HG03565 (cell line): ENCODE results near the gene SP9.

Experiments used
- ATAC-seq: cut with Tn5 transposase; IDR thresholded peaks from one replicate; pipeline ENCODE4 v1.9.1; 2021; ENCODE audit warnings: mild to moderate bottlenecking, moderate library complexity; ENCODE audit not compliant: unreplicated experiment

The SP9 gene

GRCh38 chr2:174334781-174335251, at the start of gene SP9:
Gene SP9, plus strand, starts transcription at chr2:174334954. Its CDS starts 139 bp downstream, at chr2:174335093.
- ATAC-seq: no peak

GRCh38 chr2:174286172-174286571, 48.6 kb upstream of the SP9 start:
- no peak for ATAC-seq

DNA sequence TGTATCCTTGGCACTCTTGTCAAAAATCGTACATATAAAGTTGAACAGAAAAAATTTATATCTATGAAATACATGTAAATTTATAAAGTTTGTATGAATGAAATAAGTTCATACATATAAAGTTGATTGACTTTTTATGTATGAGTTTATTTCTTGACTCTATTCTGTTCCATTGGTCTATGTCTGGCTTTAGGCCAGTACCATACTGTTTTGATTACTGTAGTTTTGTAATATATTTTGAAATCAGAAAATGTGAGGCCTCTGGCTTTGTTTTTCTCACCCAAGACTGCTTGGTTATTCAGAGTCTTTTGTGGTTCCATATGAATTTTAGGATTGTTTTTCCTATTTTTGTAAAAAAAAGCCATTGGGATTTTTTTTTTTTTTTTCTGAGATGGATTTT, 41.8 kb upstream of the SP9 start:
- ATAC-seq: no peak

DNA sequence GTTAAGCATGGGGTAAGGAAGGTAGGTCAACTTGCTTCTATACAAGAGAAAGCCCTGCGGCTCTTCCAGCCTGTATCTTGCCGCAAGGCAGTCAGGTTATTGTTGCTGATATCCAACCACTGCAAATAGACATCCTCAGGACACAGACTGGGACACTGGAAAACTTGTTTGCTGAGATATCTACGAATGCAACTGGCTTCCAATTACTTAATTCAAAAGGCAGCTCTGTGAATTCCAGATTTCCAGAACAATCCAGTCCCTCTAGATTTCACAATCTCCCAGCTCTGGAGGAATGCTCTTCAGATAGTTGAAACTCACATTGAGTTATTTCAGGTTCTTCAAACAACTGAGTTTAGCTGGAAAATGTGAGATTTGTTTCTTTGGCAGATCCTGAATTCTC, 34.6 kb upstream of the SP9 start:
- ATAC-seq: no peak

DNA sequence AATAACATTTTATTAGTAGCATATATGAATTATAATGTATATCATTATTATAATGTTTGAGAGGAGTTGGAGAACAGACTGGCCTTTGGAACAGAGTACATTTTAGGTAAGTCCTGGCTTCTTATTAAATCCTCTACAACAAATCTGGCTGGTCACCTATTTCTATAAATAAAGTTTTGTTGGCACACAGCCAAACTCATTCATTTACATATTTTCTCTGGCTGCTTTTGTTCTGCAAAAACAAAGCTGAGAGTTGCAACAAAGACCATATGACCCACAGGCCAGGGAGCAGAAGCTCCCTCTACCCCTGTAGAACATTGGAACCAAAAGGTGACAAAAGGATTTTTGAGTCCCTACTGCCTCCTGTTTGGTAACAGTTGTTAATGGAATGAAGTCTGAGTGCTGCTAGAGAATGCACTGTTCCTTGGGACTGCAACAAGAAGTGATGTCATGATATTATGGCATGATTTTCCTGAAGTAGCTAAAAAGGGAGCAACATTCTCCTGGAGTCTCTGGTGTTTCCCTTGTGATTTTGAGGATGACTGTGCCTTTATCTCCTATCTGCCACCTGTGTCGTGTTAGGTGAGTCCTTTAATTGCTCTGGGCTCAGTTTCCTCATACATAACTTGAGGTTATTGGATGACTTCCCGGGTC, 22.0 kb upstream of the SP9 start:
- no peak for ATAC-seq

GRCh38 chr2:174322149-174322548, 12.6 kb upstream of the SP9 start:
- no peak for ATAC-seq

DNA sequence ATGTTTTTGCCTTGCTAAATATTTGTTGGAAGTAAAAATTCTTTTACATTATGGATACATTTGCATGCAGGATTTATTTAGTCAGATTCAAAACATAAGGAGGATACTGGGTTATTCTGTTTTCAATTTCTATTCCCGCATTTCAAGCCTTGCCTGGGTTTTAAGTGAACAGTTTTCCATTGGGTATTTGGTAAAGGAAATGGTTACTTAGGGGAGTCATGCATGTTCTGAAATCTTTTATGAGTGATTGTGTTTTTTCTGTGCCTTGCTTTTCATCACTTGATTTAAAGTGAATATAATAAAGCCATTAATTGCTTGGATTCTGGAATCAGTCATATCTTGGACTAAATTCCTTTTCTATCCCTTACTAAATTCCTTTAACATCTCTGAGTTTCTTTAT, 12.0 kb upstream of the SP9 start:
- ATAC-seq: no peak

GRCh38 chr2:174324530-174324929, 10.2 kb upstream of the SP9 start:
- no peak for ATAC-seq

DNA sequence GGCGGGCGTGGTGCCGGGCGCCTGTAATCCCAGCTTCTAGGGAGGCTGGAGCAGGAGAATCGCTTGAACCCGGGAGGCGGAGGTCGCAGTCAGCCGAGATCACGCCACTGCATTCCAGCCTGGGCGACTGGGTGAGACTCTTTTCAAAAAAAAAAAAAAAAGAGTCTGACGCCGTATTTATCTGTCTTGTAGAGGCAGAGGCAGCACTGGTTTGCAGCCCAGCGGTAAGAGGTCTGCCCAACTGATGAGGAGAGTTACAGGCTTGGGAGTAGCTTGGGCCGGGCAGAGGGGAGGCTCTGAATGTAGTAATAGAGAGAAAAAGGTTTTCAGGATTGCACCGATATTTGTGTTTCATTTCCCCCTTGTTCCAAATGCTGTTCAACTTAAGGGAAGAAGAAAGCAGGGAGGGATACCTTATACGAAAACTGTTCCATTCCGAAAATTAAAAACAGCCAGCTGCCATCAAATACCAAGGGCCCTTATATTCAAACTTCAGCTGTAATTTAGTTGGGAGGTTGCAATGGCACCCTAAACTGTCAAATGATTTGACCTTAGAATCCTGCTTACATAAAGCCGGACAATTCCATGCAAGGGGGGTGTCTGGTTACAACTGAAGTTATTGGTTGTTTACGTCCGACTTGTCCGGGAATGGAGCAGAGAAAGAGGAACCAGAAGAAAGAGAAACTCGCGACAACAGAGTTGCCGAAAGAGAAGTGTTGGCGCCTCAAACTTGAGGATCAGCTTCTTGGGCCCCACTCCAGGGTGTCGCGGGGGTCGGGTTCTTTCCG, 9.2 kb upstream of the SP9 start:
- no peak for ATAC-seq

DNA sequence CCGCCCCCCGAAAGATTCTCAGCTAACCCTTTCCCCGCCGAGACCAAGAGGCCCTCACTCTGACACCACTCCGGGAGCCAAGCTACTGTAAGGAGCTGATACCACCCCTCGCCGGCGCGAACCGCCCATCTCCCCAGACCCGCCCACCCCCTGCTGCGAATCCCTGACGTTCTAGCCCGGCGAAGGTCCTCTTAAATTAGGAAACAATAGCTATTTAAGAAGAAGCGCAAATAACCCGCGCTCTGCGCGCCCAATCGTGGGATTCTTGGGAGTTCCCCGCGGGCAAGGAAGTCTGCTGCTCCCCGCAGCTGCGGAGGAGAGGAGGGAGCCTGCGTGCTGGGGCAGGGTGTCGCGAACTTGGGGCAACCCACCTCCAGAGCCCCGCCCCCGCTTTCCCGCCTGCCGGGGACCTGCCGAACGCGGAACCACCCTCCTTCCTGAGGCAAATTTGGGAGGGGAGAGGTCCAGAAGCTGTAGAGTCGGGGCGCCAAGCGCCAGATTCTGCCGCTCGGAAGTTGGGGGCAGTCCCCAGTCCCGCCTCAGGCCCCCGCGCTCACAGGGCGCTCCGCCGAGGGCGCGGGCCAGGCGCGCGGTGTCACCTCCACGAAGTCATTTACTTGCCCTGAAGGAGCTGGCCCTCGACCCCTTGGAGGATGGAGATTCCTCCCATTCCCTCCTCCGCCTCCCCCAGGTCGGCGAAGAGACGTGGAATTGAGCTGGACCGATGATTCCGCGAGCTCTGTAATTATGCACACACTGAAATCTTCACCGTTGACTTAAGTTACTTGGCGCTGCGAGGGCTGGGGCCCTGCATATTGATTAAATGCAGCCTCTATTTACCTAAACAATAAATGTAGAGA, 8.4 kb upstream of the SP9 start:
- ATAC-seq: no peak

DNA sequence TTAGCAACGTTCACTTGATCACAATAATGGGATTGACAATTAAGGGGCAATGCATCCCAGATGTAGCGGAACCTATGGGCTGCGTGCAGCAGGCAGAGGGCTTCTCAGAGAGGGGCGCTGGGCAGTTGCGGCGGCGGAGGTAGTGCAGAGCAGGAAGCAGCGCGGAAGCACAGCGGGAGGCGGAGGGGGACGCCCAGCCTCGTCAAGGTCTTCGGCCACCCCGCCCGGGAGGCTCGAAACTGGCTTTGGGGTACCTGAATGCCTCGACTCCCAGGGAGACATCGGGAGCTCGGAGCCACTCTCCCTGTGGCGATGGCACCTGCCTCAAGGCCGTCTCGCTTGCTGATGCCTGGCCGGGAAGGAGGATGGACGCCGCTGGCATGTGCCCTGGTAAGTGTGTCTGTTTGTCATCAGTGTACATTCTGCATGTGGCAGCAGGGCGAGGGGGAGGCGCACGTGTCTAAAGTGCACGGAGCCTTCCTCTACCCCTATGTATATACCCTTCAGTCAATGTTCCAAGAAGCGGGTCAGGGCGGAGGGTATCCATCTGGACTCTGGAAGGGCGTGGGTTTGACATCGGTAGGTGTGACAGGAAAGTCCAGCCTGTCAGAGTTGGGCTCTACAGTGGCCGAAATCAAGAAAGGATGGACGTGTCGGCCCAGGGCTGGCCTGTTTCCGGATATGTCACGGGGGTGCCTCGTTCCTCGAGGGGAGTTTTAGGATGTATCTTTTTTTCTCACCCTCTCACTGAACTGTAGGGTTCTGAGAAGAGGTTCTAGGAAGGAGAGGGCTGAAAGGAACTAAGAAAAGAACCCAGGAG, 7.5 kb upstream of the SP9 start:
- ATAC-seq: no peak

DNA sequence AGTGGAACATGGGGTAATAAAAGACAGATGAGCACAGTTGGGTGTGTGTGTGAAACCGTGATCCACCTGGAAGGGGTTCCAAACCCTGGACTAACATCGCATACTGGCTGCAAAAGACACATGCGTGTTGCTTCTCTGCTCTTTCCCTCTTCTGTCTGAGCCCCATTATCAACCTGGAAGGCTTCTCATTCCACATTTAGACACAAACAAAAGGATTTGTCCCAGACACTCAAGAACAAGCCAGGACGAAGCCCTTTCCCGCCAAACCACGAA, 7.0 kb upstream of the SP9 start:
- ATAC-seq: no peak

DNA sequence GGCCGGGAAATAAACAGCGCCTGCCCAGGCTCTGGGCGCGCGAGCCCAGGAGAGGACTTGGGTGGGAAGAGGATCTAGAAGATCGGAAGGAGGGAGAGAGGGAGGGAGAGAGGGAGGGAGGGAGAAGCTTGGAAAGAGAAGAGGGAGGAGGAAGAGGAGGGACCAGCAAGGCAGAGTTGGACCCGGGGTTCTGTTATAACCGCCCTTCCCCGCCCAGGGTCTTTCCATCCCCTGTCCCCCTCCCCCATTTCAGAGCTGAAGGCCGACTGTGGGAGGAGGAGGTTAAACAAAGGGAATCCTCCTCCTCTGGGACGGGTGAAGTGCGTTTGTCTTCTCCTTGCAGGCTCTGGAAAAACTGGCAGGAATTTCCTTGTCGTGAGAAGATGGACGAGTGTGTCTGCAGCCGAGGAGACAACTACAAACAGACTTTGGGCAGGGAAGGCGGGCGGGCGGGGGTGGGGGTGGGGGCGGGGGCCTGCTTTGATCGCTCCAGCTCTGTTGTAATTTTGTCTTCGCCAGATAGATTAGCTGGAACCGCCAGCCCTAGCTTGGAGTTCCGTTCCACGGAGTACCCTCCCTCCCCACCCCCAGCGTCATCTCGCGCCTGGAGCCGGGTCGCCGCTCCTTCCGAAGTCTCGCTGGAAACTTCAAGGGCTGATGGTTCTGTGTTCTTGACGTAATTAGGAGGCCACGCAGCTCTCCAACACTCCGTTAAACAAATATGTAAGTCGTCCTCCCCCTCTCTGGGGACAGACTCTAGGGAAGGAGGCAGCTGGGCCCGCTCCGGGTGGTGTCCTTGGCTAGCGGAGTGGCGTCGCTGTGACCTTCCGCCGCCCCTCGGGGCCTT, 6.4 kb upstream of the SP9 start:
- ATAC-seq: no peak

DNA sequence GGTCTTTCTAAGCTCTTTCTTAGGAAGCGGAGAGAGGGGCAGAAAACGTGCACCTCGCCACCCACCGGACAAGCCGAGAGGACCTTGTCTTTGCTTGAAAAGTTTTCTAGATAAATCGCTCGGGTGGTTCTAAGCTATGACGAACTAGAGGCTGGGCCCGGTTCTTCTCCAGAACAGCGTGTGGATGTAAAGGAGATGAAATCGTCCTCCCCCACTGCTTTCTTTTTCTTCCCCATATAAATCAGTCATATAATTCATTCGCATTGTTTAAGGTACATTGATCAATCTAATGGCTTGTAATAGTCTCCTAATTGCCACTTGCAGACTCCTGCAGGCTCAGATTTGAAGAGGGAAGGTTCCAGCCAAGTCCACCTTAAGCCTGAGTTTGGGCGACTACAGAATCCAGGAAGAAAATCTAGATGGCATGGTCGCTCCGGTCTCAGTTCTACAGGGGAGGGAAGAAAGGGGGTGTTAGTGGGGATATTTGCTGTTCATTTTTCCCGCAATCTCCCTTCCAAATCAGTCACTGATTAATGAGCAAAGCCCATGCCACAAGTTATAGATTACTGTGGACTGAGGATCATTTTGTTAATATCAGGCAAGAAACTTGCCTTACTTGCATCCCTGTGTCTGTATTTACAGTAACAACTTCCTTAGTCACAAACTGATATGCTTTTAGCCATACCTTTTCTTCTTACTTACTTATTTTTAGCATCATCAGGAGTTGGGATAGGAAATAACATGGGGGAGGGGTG, 5.6 kb upstream of the SP9 start:
- ATAC-seq: no peak

DNA sequence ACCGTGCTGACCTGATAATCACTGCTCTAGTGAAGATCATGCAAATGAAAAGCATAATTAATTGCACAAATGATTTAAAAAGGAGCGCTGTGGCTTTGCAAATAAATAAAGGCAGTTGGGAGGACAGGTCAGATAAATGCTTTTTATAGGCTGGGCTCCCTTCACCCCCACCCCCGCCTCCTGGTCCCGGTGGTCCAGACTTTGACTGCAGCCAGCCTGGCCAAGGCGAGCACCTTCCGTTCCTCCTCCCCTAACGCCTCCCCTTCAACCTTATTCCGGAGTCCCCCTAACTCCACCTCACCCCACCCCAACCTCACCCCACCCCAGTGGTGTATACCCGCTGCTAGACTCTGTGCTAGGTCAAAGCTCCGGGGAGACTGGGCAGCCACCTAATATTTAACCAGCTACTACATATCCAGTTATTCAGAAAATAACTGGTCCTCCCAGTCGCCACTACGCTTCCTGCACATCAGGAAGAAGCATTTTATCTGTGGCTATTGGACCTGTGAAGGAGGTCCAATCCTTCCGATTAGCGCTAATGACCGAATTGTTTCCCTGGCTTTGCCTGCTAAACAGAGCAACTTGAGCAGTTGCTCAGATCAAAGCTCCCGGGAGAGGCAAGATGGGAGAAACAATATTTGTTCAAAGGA, 3.7 kb upstream of the SP9 start:
- ATAC-seq: no peak

GRCh38 chr2:174331595-174332216, 3.0 kb upstream of the SP9 start:
- ATAC-seq: no peak

DNA sequence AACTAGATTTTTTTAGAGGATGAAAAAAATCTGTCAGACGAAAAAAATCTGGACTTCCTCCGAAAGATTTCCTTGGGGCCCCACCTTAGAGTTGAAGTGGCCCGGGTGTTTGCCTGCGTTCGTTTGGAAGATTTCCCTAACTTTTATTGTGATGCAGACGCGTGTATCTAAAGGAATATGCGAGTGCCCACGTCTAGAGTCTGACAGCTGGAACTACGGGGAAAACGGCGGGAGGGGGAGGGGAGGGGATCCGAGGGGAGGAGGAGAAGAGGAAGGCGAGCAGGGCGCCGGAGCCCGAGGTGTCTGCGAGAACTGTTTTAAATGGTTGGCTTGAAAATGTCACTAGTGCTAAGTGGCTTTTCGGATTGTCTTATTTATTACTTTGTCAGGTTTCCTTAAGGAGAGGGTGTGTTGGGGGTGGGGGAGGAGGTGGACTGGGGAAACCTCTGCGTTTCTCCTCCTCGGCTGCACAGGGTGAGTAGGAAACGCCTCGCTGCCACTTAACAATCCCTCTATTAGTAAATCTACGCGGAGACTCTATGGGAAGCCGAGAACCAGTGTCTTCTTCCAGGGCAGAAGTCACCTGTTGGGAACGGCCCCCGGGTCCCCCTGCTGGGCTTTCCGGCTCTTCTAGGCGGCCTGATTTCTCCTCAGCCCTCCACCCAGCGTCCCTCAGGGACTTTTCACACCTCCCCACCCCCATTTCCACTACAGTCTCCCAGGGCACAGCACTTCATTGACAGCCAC, 2.4 kb upstream of the SP9 start:
- ATAC-seq: no peak

DNA sequence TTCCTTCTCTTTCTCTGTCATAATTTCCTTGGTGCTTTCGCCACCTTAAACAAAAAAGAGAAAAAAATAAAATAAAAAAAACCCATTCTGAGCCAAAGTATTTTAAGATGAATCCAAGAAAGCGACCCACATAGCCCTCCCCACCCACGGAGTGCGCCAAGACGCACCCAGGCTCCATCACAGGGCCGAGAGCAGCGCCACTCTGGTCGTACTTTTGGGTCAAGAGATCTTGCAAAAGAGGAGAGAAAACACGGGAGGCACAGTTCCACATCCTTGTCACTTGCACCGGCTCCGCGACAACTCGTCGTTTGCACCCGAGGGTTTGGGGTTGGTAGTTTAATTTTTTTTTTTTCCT, 1.8 kb upstream of the SP9 start:
- ATAC-seq: no peak
